A172 (cell line): ENCODE data around the gene NAA25. TPM values are rescaled to one million over a fixed set of nuclear protein-coding genes. Genes with fewer than 3 reads are reported as not detected.
"Not testable (repeated sequence)": the region's sequence is repeated elsewhere in the genome, so short reads cannot be mapped to it uniquely, and the experiment has no call there.

Experiments
- DNase-seq: peaks from one replicate; pipeline ENCODE4 v3.0.0-alpha.2; 2015; ENCODE audit warnings: low spot score
- total RNA-seq: library from RNA; depleted of rRNA; stranded (reverse); fragments of >200 nt; shearing (Covaris generic); gene quantifications from 2 replicates; pipeline ENCODE4 v1.2.3, GENCODE V29; 2014

Gene NAA25
- total RNA-seq, 1 experiment from 2014 or later, result 25.0 TPM

- peak; percentile 76 for DNase-seq
Measured at GRCh38 chr12:112116232-112117060, 7.9 kb upstream of the NAA25 start.

- DNase-seq, result no peak
Measured at GRCh38 chr12:112115259-112116045, 6.9 kb upstream of the NAA25 start.

DNA sequence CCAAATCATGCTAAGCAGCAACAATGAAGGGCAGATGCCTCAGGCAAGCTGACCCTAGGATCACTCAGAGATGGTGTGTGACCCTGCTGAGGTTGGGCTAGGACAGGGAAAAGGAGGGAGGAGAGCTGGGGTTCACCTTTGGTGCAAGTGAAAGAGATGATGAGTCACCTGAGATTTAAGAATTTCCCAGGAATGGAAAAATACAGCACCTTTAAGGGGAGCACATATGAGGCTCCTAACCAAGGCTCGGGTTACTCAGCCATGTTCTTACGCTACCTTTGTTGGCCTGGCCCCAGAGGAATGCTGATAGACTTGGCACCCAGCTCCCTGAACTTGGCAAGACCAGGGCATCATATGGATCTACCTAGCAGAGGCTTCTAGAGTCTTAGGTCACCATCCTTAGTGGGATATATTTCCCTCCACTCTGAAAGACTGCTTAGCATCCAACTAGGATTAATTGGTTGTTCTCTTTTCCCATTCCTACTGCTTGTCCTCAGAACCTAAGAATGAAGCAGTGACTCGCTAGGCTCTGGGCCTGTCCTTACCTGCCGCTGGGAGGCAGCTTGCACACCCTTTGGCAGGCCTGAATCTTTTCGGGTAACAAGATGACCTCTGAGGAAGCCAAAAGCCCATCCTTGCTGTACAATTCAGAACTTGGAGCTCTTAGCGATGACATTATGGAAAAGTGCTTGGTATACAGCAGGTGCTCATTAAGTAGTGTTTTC, 4.0 kb upstream of the NAA25 start:
- DNase-seq, result no peak

- no peak for DNase-seq
Measured at GRCh38 chr12:112111931-112112330, 3.3 kb upstream of the NAA25 start.

- DNase-seq, result not testable (repeated sequence)
Measured at GRCh38 chr12:112110787-112111662, 2.4 kb upstream of the NAA25 start.

DNA sequence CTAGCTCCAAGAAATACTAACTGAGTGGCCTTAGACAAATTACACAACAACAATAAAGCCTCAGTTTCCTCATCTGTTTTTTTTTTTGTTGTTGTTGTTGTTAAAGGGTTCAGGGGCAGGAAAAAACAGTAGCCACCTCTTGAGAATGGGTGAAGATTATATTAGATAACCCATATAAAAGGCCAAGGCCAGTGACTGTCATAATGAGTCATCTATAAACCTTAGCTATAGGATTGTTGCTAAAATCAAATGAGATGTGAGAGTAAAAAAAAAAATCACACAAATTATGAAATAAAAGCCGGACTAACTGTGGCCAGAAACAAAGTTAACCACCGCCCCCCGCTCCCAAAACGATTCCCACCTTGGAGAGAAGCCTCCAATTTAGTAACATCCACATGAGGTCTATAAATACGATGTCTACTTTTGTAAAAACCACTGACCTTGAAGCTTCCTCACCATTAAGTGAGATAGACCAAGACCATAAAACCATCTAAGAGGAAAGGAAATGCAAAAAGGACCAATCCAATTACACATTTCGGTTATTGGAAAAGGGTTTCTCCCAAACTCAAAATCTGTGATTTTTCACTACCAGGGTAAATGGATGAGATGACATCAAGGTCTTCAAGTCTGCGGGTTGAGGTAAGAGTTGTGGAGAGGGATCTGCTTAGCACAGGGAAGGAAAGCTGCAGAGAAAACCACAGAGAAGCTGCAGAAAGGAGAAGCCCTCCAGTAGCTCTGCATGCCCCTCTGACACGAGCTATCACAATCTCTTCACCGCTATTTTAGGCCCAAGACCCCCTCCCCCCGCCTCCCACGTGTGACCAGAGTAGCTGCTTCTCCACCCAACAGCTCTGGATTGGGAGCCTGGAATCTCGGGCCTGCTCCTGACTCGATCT, 1.0 kb downstream of the NAA25 start:
- no peak for DNase-seq

- DNase-seq, result no peak
Measured at GRCh38 chr12:112105891-112106290, 2.7 kb downstream of the NAA25 start.

DNA sequence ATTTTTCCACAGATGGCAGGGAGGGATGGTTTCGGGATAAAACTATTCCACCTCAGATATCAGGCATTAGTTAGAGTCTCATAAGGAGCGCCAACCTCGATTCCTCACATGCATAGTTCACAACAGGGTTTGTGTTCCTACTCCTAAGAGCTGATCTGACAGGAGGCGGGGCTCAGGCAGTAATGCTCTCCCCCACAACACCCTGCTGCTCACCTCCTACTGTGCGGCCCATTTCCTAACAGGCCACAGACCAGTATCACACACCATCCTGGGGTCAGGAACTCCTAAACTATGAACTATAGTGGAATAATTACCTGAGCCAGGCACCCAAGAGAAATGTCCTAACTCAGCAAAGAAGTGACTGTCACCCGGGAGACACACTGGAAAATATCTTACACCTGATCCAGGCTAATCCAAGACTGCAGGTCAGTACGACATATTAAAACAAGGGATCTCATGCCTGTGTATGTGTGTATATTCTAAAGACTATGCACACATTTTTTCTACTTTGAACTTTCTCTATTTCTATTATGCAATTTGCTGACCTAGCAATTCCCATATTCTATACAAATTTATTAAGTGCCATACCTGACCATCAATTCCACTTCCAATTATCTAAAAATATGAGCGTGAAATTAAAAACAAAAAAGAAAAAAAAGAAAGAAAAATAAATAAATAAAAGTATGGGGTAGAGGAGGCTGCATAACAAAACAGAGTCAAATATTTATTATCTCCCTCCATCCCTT, 4.7 kb downstream of the NAA25 start:
- no peak for DNase-seq

GRCh38 chr12:112102746-112103145, 5.8 kb downstream of the NAA25 start:
- not testable (repeated sequence) for DNase-seq

- no peak for DNase-seq
Measured at GRCh38 chr12:112102127-112102526, 6.5 kb downstream of the NAA25 start.

GRCh38 chr12:112100500-112100899, 8.1 kb downstream of the NAA25 start:
- not testable (repeated sequence) for DNase-seq

- no peak for DNase-seq
Measured at GRCh38 chr12:112097641-112098040, 10.9 kb downstream of the NAA25 start.

- peak; percentile 59 for DNase-seq
Measured at GRCh38 chr12:112096667-112097066, 11.9 kb downstream of the NAA25 start.

GRCh38 chr12:112096070-112096469, 12.5 kb downstream of the NAA25 start:
- no peak for DNase-seq

DNA sequence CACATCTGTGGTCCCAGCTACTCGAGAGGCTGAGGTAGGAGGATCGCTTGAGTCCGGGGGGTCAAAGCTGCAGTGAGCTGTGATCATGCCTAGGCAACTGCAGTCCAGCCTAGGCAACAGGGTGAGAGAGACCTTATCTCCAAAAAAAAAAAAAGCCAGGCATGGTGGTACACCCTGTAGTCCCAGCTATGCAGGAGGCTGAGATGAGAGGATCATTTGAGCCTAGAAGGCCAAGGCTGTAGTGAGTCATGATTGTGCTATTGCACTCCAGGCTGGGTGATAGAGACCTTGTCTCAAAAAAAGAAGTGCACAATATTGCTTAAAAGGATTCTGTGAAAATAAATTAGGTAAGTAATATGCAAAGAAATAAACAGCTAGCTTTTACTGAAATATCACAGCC, 17.0 kb downstream of the NAA25 start:
- DNase-seq, result no peak

DNA sequence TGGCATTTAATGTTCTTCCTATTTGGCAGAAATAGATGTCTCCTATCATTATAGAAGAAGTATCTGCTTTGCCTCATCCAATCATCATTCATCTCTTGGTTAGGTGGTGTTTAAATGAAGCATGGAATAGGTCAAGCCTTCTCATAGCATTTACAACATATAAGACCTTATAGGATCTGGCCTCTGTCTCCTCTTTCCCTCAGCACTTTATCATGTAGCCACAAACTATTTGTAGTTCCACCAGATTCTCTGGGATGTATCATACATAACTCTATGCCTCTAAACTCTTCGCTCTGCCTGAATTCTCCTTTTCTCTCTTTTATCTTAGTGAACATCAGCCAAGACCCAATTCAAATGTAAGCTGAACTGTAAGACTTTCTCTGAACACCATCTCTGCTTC, 20.7 kb downstream of the NAA25 start:
- DNase-seq, result no peak

DNA sequence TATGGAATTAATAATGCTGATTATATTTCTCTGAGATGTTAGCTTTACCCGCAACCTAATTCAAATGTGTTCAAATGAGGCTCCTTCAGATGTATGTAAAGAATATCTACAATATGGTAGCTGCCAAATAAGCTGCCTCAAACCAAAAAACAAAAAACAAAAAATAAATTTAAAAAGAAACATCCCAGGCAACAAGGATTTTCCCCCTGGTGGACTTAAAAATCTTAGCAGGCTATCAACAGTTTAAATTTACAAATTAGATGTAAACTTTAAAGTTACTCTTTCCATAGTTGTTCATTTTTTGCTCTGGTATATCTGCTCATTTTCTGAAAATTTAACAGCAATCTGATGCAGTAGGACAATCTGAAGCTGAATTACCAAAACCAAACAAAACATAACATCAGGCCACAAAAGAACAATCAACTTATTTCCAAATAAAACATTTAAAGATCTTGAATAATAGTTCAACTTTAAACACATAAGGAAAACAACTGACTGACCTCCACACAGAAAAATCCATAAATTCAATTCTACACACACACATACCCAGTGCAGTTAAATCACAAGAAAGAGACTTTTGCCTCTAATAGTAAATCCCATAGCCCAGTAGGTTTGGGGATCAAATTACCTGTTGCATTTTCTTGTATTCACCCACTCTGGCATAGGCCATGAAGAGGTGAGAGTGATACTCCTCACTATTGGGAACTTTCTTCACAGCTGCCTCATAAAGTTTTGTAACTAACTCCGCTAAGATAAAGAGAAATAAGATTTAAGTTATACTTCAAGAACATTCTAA, 21.3 kb downstream of the NAA25 start:
- DNase-seq, result no peak

DNA sequence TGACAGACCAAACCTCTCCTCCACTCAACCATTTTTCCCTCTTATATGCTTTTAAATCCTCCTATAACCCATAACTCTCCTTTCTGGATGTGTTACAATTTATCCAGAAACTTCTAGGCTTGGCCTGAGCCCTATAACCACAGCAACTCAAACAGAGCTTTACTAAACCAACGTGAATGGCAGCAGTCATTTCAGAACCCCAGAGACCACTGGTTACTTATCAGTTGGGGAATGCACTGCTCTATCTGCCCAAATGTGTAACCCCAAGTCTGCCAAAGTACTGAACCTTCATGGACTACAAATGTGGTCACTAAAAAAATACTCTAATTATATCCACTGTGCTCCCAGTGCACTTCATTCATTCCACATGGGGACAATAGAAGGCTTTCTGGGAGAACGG, 42.0 kb downstream of the NAA25 start:
- no peak for DNase-seq

GRCh38 chr12:112063273-112063672, 45.3 kb downstream of the NAA25 start:
- DNase-seq, result no peak
